Activated CD8-positive, alpha-beta T cell treated with anti-CD3 and anti-CD28 coated beads for 36 hours (primary cell): ENCODE measurements around the gene MEF2B. TPM values are rescaled to one million over a fixed set of nuclear protein-coding genes. Genes with fewer than 3 reads are reported as not detected.
A peak's percentile ranks its signal among the peaks of the same experiment; 100 is the strongest.

Source experiments
- ATAC-seq: fragments of 200-7000 bp; cut with Tn5 transposase; one replicate; pipeline ENCODE4 v1.10.0; 2021; ENCODE audit warnings: mild to moderate bottlenecking, moderate library complexity
- CTCF ChIA-PET: fragments of 350-600 bp; sonication (Branson Sonifier 250); formaldehyde crosslinking; loops from one replicate; lab custom pipeline; 2021; ENCODE audit warnings: antibody characterized with exemption; lab: Charles Lee
- POLR2A ChIA-PET: fragments of 350-600 bp; sonication (Branson Sonifier 250); formaldehyde crosslinking; loops from one replicate; lab custom pipeline; 2021; ENCODE audit warnings: antibody characterized with exemption; lab: Charles Lee
- DNase-seq: peaks from one replicate; pipeline ENCODE4 v3.0.0-alpha.2; 2020
- H3K27ac Mint-ChIP-seq: one replicate; pipeline ENCODE4 v1.8.0; 2021; ENCODE audit warnings: mild to moderate bottlenecking, mixed read lengths
- H3K27me3 Mint-ChIP-seq: one replicate; pipeline ENCODE4 v1.8.0; 2021; ENCODE audit warnings: mixed read lengths
- H3K36me3 Mint-ChIP-seq: one replicate; pipeline ENCODE4 v1.8.0; 2021; ENCODE audit warnings: low read depth, mixed read lengths
- H3K4me1 Mint-ChIP-seq: one replicate; pipeline ENCODE4 v1.8.0; 2021; ENCODE audit warnings: low read depth, mixed read lengths
- H3K4me3 Mint-ChIP-seq: one replicate; pipeline ENCODE4 v1.8.0; 2021; ENCODE audit warnings: mild to moderate bottlenecking, moderate library complexity, mixed read lengths
- H3K9me3 Mint-ChIP-seq: one replicate; pipeline ENCODE4 v1.8.0; 2021; ENCODE audit warnings: mixed read lengths
- CTCF ChIP-seq: fragments of 200-600 bp; IDR thresholded peaks from one replicate; pipeline ENCODE4 v1.8.0; 2022; ENCODE audit warnings: antibody characterized with exemption, mild to moderate bottlenecking
- intact Hi-C: fragments of 100-400 bp; cut with micrococcal nuclease; formaldehyde crosslinking; loops from one replicate; pipeline ENCODE4 v1.10.0; 2022
- total RNA-seq, 2 experiments: library from RNA; stranded (reverse); gene quantifications; one replicate each; pipeline ENCODE4 v1.2.3, GENCODE V29; 2021

The MEF2B gene
- total RNA-seq, 2 experiments from 2014 or later = 1.4 to 2.6 TPM

- Mint-ChIP-seq H3K27ac (peak overlapping the region; percentile 46), H3K4me3 (peak overlapping the region; percentile 93), H3K27me3 (no peaks in the 10 kb centered on the region), H3K9me3 (no peaks in the 10 kb centered on the region), H3K4me1 (peaks cover 31% of the 10 kb centered on the region), H3K36me3 (peaks cover 12% of the 10 kb centered on the region)
- no peak for TF ChIP-seq CTCF
- DNase-seq (no peak), ATAC-seq (no peak)
- POLR2A ChIA-PET = interaction anchor here (3.4 kb wide), 1 partner anchor 8 kb away, joined by 40 read pairs; the partner anchor contains the start of gene NR2C2AP
- CTCF ChIA-PET = no interaction called here
- intact Hi-C loops = no loop called here
These were observed 23.9 kb upstream of the MEF2B start for GRCh38 chr19:19193926-19194325.

- Mint-ChIP-seq H3K27ac (peak overlapping the region; percentile 97), H3K4me1 (peaks cover 31% of the 10 kb centered on the region), H3K27me3 (no peaks in the 10 kb centered on the region), H3K36me3 (peaks cover 10% of the 10 kb centered on the region), H3K4me3 (peak overlapping the region; percentile 93), H3K9me3 (no peaks in the 10 kb centered on the region)
- ATAC-seq = no peak
- DNase-seq = no peak
- intact Hi-C loops = no loop called here
- TF ChIP-seq CTCF = no peak
- ChIA-PET CTCF (interaction anchor here (0.8 to 1.8 kb wide), 7 partner anchors 9 to 213 kb away, joined by 3 to 5 read pairs (median 3); no protein-coding TSS in a partner anchor), POLR2A (interaction anchor here (0.5 to 3.4 kb wide), 5 partner anchors 9 to 435 kb away, joined by 3 to 40 read pairs (median 3); partner anchors contain the start of gene NR2C2AP)
These were observed 22.9 kb upstream of the MEF2B start for GRCh38 chr19:19192910-19193423.

- ATAC-seq (peak; percentile 93), DNase-seq (peak; percentile 100)
- Mint-ChIP-seq H3K27me3 (no peaks in the 10 kb centered on the region), H3K4me3 (peak within 1 kb of the TSS; percentile 93), H3K9me3 (no peaks in the 10 kb centered on the region), H3K4me1 (peaks cover 31% of the 10 kb centered on the region), H3K27ac (peak within 1 kb of the TSS; percentile 97), H3K36me3 (peaks cover 10% of the 10 kb centered on the region)
- ChIA-PET POLR2A (interaction anchor here (0.8 to 3.4 kb wide), 9 partner anchors 10 to 129 kb away, joined by 3 to 40 read pairs (median 4); partner anchors contain the start of gene NR2C2AP), CTCF (interaction anchor here (0.8 to 3.0 kb wide), 12 partner anchors 10 to 214 kb away, joined by 3 to 18 read pairs (median 4); no protein-coding TSS in a partner anchor)
- no peak for TF ChIP-seq CTCF
- intact Hi-C loops = no loop called here
These were observed 22.2 kb upstream of the MEF2B start, which contains the start of the genes BORCS8 and RFXANK for GRCh38 chr19:19192078-19192882. TSS of gene BORCS8 (minus strand) at chr19:19192152. CDS start at chr19:19192117, 35 bp downstream. TSS of gene RFXANK (plus strand) at chr19:19192258. CDS start at chr19:19193947, 1,689 bp downstream.

- peak overlapping the region; percentile 93 for H3K4me3 Mint-ChIP-seq
- DNase-seq (no peak), ATAC-seq (no peak)
- no peaks in the 10 kb centered on the region for H3K27me3 Mint-ChIP-seq
- peaks cover 14% of the 10 kb centered on the region for H3K36me3 Mint-ChIP-seq
- peak overlapping the region; percentile 97 for H3K27ac Mint-ChIP-seq
- H3K9me3 Mint-ChIP-seq = peaks cover 2% of the 10 kb centered on the region
- no peak for TF ChIP-seq CTCF
- CTCF ChIA-PET = interaction anchor here (0.8 to 3.0 kb wide), 7 partner anchors 17 to 172 kb away, joined by 3 to 18 read pairs (median 4); no protein-coding TSS in a partner anchor
- POLR2A ChIA-PET = interaction anchor here (0.6 to 3.4 kb wide), 8 partner anchors 11 to 432 kb away, joined by 3 to 40 read pairs (median 4); partner anchors contain the start of gene NR2C2AP
- peaks cover 34% of the 10 kb centered on the region for H3K4me1 Mint-ChIP-seq
- intact Hi-C loops = no loop called here
These were observed 21.7 kb upstream of the MEF2B start for GRCh38 chr19:19191768-19192077.
